K562 (cell line): ENCODE data around the gene FAM50A.

Experiments used
- BACH1 ChIP-seq: fragments of 200-800 bp; sonication (Bioruptor generic); IDR thresholded peaks from 2 replicates; pipeline ENCODE4 v1.6.1; 2016; ENCODE audit warnings: missing genetic modification characterization, missing compliant biosample characterization
- FOS ChIP-seq: IDR thresholded peaks from 3 replicates; pipeline ENCODE4 v1.6.1; 2011; ENCODE audit not compliant: insufficient read length; ENCODE audit errors: extremely low read depth
- KLF6 ChIP-seq: fragments of 250-450 bp; sonication (Bioruptor Pico); IDR thresholded peaks from 2 replicates; pipeline ENCODE4 v1.4.0; 2020; ENCODE audit warnings: mild to moderate bottlenecking, moderate library complexity, borderline replicate concordance
- NBN ChIP-seq: fragments of 450-650 bp; IDR thresholded peaks from 2 replicates; pipeline ENCODE4 v1.6.1; 2016; ENCODE audit warnings: low read depth, mild to moderate bottlenecking
- NR4A1 ChIP-seq, 2 experiments: fragments of 250-450 bp in 1 of 2; fragments of 450-650 bp in 1 of 2; sonication (Bioruptor Pico) in 1 of 2; IDR thresholded peaks; 2 replicates each; pipeline versions ENCODE4 v1.4.0 to v1.6.1; 2016 to 2020; ENCODE audit warnings: mild to moderate bottlenecking in 2 of 2, missing compliant biosample characterization in 1 of 2, missing genetic modification characterization in 1 of 2, moderate library complexity in 1 of 2
- RCOR1 ChIP-seq, 2 experiments: IDR thresholded peaks; 2 replicates each; pipeline ENCODE4 v1.6.1; 2012; ENCODE audit warnings: low read depth in 2 of 2, low read length in 2 of 2, borderline replicate concordance in 1 of 2, improper control_type of control experiment in 1 of 2
- SIN3A ChIP-seq, 2 experiments: fragments of 150-350 bp in 1 of 2; IDR thresholded peaks; 2 replicates each; pipeline ENCODE4 v1.6.1; 2011 to 2016; ENCODE audit warnings: borderline replicate concordance in 2 of 2, low read depth in 2 of 2, low read length in 2 of 2, mild to moderate bottlenecking in 2 of 2, moderate library complexity in 2 of 2; ENCODE audit not compliant: control insufficient read depth in 1 of 2
- YBX1 ChIP-seq: fragments of 450-650 bp; IDR thresholded peaks from 2 replicates; pipeline ENCODE4 v1.7.1; 2016; ENCODE audit warnings: mild to moderate bottlenecking
- ZFX ChIP-seq: sonication (generic); formaldehyde crosslinking; IDR thresholded peaks from 2 replicates; pipeline ENCODE4 v1.8.0; 2022; ENCODE audit warnings: mild to moderate bottlenecking, missing genetic modification reagents, moderate library complexity
- ZNF274 ChIP-seq: IDR thresholded peaks from 2 replicates; pipeline ENCODE4 v1.6.1; 2011; ENCODE audit warnings: low read depth, mild to moderate bottlenecking, low read length, moderate library complexity, borderline replicate concordance
- ZNF695 ChIP-seq: fragments of 450-650 bp; formaldehyde crosslinking; IDR thresholded peaks from 2 replicates; pipeline ENCODE4 v1.4.0; 2020; ENCODE audit warnings: mild to moderate bottlenecking, moderate library complexity
- TF ChIP-seq, protein P1 (sequence below), 3 experiments: IDR thresholded peaks in 2 of 3; conservative IDR thresholded peaks in 1 of 3; 2 replicates each; pipeline ENCODE4 v1.5.1; 2011 to 2012; ENCODE audit warnings: low read length in 3 of 3, mild to moderate bottlenecking in 3 of 3, control low read depth in 2 of 3, improper control_type of control experiment in 1 of 3, inconsistent platforms in 1 of 3, low read depth in 1 of 3, mixed read lengths in 1 of 3, moderate library complexity in 1 of 3; ENCODE audit not compliant: insufficient read depth in 2 of 3
- TF ChIP-seq, protein P2 (sequence below), 2 experiments: fragments of 450-650 bp in 1 of 2; sonication (generic) in 1 of 2; formaldehyde crosslinking in 1 of 2; IDR thresholded peaks in 1 of 2; conservative IDR thresholded peaks in 1 of 2; 2 replicates each; pipeline versions ENCODE4 v1.6.1 to v1.8.1; 2016 to 2023; ENCODE audit warnings: mild to moderate bottlenecking in 2 of 2, moderate library complexity in 2 of 2, inconsistent platforms in 1 of 2, missing genetic modification reagents in 1 of 2

DNA sequence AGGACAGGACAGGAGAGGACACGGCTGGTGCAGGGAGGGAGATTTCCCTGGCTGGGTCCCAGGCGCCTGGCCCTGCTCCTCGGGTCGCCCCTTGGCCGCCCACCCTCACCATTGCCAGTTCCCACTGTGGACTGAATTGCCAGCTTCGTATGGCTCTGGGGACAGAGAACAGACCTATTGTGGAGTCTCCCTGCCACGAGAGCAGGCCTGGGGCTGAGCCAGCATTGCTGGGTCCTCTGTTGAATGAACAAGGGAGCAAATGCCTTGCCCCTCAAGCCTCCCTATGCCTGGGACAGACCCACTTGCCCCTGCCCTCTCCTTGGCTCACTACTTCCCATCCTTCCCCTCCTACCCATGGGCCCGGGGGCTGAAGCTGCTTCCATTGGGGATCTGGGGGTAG, 18.5 kb downstream of the FAM50A start:
- TF ChIP-seq BACH1 (no peak), ZFX (CRISPR knock-in tag) (no peak), NBN (no peak), YBX1 (no peak), ZNF695 (no peak), RCOR1 (IDR thresholded peaks at IDR 0.05; ENCODE audit: borderline replicate concordance in 1 of 2, low read depth in 2 of 2, low read length in 2 of 2) (no peak), ZNF274 (no peak), KLF6 (CRISPR knock-in tag) (no peak), SIN3A (IDR thresholded peaks at IDR 0.05; ENCODE audit: borderline replicate concordance in 2 of 2, control insufficient read depth in 1 of 2, low read depth in 2 of 2, low read length in 2 of 2) (no peak), NR4A1 (CRISPR knock-in tag; IDR thresholded peaks at IDR 0.05) (no peak), NR4A1 (tag; IDR thresholded peaks at IDR 0.05) (no peak), FOS (no peak)
- TF ChIP-seq, protein P1, sequence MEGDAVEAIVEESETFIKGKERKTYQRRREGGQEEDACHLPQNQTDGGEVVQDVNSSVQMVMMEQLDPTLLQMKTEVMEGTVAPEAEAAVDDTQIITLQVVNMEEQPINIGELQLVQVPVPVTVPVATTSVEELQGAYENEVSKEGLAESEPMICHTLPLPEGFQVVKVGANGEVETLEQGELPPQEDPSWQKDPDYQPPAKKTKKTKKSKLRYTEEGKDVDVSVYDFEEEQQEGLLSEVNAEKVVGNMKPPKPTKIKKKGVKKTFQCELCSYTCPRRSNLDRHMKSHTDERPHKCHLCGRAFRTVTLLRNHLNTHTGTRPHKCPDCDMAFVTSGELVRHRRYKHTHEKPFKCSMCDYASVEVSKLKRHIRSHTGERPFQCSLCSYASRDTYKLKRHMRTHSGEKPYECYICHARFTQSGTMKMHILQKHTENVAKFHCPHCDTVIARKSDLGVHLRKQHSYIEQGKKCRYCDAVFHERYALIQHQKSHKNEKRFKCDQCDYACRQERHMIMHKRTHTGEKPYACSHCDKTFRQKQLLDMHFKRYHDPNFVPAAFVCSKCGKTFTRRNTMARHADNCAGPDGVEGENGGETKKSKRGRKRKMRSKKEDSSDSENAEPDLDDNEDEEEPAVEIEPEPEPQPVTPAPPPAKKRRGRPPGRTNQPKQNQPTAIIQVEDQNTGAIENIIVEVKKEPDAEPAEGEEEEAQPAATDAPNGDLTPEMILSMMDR (IDR thresholded peaks at IDR 0.05 in 2 of 3, conservative IDR thresholded peaks at IDR 0.05 in 1 of 3; ENCODE audit: insufficient read depth in 2 of 3, low read depth in 1 of 3, low read length in 3 of 3): no peak
- TF ChIP-seq, protein P2, sequence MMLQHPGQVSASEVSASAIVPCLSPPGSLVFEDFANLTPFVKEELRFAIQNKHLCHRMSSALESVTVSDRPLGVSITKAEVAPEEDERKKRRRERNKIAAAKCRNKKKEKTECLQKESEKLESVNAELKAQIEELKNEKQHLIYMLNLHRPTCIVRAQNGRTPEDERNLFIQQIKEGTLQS (IDR thresholded peaks at IDR 0.05): no peak
- TF ChIP-seq, protein P2 (CRISPR knock-in tag; conservative IDR thresholded peaks at IDR 0.05): no peak
